Measurements from ENCODE around the gene DEXI. TPM values are rescaled to one million over a fixed set of nuclear protein-coding genes. Genes with fewer than 3 reads are reported as not detected.
A peak's percentile ranks its signal among the peaks of the same experiment; 100 is the strongest.

The DEXI gene
- total RNA-seq, 1 experiment from 2014 or later, result 63.1 TPM

GRCh38 chr16:10941127-10941933, 938 bp downstream of the DEXI start:
- H3K36me3 ChIP-seq (replicated peaks; ENCODE audit: control insufficient read depth, insufficient read depth, low read length), result peaks cover 4% of the 10 kb centered on the region
- peak; percentile 69 for DNase-seq
- H3K4me3 ChIP-seq (ENCODE audit: insufficient read depth, low read depth, low read length), result peak overlapping the region; percentile 68
- H3K27me3 ChIP-seq (ENCODE audit: control insufficient read depth, insufficient read depth, low read length), result no peaks in the 10 kb centered on the region

DNA sequence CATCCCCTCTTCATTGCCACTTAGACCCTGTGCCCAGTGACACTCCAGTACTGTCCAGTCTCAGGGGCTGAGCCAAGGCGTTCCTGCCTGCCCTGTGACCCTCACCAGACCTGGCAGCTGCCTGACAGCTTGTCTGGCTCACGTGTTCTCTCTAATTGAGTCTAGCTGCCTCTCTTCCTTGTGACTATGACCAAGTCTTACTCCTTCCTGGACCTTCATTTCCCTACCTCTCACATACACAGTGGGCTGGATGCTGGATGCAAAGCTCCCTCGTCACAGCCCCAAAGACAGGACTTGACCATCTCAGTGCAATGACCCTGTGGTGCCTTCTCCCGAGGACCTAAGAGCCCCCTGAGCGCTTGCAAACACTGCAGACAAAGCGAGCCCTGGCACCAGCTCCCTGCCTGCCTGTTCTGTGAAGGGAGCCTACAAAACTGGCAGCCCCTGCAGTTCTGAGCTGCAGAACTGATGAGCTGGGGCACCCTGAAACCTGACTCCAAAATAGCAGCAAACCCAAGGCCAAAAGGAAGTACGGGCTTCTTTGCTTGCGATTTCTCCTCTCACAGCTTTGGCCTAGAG, 1.7 kb downstream of the DEXI start:
- Histone ChIP-seq H3K4me3 (ENCODE audit: insufficient read depth, low read depth, low read length) (peak overlapping the region; percentile 68), H3K36me3 (replicated peaks; ENCODE audit: control insufficient read depth, insufficient read depth, low read length) (peaks cover 4% of the 10 kb centered on the region), H3K27me3 (ENCODE audit: control insufficient read depth, insufficient read depth, low read length) (no peaks in the 10 kb centered on the region)
- no peak for DNase-seq

DNA sequence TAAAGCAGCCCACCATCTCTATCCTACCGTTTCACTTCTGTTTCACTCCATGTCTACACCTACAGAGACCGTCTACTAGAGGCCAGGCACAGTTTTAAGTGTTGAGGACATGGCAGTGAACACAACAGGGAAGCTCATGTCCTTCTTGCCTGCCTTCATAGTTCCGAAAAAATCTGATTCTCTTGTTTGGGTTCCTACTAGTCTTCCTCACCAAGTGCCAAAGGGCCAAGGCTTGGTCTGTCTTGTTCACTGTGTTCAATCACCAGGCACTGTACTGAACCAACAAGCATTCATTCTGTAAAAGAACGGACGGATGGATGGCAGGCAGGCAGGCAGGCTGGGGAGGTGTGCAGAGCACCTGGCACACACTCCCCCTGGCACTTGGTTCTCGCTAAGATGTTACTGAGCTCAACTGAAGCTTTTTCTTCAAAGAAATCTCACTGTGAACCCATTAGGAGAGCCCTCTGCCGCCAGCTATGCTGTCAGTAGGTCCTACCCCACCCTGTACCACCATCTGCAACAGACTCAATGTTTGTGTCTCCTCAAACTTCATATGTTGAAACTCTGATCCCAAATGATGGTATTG, 2.5 kb downstream of the DEXI start:
- Histone ChIP-seq H3K36me3 (replicated peaks; ENCODE audit: control insufficient read depth, insufficient read depth, low read length) (peaks cover 4% of the 10 kb centered on the region), H3K27me3 (ENCODE audit: control insufficient read depth, insufficient read depth, low read length) (no peaks in the 10 kb centered on the region), H3K4me3 (ENCODE audit: insufficient read depth, low read depth, low read length) (no peak overlapping the region)
- DNase-seq, result no peak

- no peaks in the 10 kb centered on the region for H3K27me3 ChIP-seq (ENCODE audit: control insufficient read depth, insufficient read depth, low read length)
- H3K4me3 ChIP-seq (ENCODE audit: insufficient read depth, low read depth, low read length), result no peak overlapping the region
- no peak for DNase-seq
- H3K36me3 ChIP-seq (replicated peaks; ENCODE audit: control insufficient read depth, insufficient read depth, low read length), result peaks cover 4% of the 10 kb centered on the region
These were observed 3.2 kb downstream of the DEXI start for GRCh38 chr16:10938796-10939648.

DNA sequence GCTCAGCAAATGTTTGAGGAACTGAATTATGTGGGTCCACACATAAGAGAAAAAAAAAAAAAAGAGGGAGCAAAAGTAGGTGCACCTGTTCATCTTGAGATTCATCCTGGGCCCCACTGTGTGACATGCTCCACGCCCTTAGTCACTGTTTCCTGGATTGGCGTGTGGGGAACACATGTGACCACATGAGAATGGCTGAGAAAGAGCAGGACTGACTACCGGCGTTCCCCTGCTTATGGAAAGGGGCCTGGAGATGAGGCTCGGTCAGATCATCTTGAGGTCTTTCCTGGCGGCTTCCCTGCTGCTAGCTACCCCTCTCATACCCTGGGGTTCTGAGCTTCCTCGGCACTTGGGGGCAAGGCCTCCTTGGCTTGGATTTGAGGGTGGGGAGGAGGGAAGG, 3.9 kb downstream of the DEXI start:
- no peaks in the 10 kb centered on the region for H3K27me3 ChIP-seq (ENCODE audit: control insufficient read depth, insufficient read depth, low read length)
- H3K4me3 ChIP-seq (ENCODE audit: insufficient read depth, low read depth, low read length), result no peak overlapping the region
- no peak for DNase-seq
- peaks cover 6% of the 10 kb centered on the region for H3K36me3 ChIP-seq (replicated peaks; ENCODE audit: control insufficient read depth, insufficient read depth, low read length)

DNA sequence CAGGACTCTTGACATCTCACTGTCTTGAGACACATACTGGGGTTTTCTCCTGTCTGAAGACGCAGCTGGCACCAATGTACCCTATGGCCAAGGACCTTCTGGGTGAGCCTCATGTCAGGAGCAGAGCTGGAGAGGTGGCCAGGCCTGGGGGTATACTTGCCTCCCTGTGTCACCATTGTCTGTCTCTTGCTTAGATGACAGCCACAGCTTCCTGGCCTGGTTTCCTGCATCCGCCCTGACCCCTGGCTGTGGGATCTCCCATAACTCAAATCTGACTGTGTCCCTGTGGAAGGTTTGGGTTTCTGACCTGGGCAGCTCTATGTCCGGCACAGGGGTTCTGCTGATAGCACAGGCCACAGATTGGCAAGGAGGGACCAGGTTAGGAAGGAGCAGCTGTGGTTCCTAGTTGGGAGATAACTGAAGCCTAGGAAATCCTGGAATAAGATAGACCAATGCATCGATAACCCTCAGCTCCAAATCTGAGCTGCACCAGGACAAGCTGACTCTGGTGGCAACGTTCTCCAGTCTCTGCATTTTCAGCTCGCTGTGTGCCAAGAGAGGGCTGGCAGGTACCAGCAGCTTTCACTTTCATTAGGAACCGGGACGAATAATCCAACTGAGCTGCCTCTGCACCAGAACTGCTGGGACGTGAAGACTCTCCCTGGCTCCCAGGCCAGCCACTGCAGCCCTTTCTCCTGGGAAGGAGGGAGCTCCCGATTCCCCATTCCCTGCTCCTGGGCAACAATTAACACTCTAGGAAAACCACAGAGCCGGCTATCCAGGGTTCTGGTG, 5.0 kb downstream of the DEXI start:
- no peaks in the 10 kb centered on the region for H3K27me3 ChIP-seq (ENCODE audit: control insufficient read depth, insufficient read depth, low read length)
- no peak for DNase-seq
- H3K36me3 ChIP-seq (replicated peaks; ENCODE audit: control insufficient read depth, insufficient read depth, low read length), result peaks cover 9% of the 10 kb centered on the region
- H3K4me3 ChIP-seq (ENCODE audit: insufficient read depth, low read depth, low read length), result no peak overlapping the region

- peaks cover 9% of the 10 kb centered on the region for H3K36me3 ChIP-seq (replicated peaks; ENCODE audit: control insufficient read depth, insufficient read depth, low read length)
- no peaks in the 10 kb centered on the region for H3K27me3 ChIP-seq (ENCODE audit: control insufficient read depth, insufficient read depth, low read length)
- H3K4me3 ChIP-seq (ENCODE audit: insufficient read depth, low read depth, low read length), result no peak overlapping the region
- no peak for DNase-seq
These were observed 5.8 kb downstream of the DEXI start for GRCh38 chr16:10936272-10936984.

GRCh38 chr16:10935226-10935915, 6.9 kb downstream of the DEXI start:
- H3K36me3 ChIP-seq (replicated peaks; ENCODE audit: control insufficient read depth, insufficient read depth, low read length), result peaks cover 9% of the 10 kb centered on the region
- H3K4me3 ChIP-seq (ENCODE audit: insufficient read depth, low read depth, low read length), result no peak overlapping the region
- H3K27me3 ChIP-seq (ENCODE audit: control insufficient read depth, insufficient read depth, low read length), result no peaks in the 10 kb centered on the region
- DNase-seq, result no peak

- no peaks in the 10 kb centered on the region for H3K27me3 ChIP-seq (ENCODE audit: control insufficient read depth, insufficient read depth, low read length)
- no peak overlapping the region for H3K4me3 ChIP-seq (ENCODE audit: insufficient read depth, low read depth, low read length)
- no peak for DNase-seq
- H3K36me3 ChIP-seq (replicated peaks; ENCODE audit: control insufficient read depth, insufficient read depth, low read length), result peaks cover 9% of the 10 kb centered on the region
These were observed 7.8 kb downstream of the DEXI start for GRCh38 chr16:10934325-10935107.

GRCh38 chr16:10933865-10934264, 8.4 kb downstream of the DEXI start:
- peaks cover 6% of the 10 kb centered on the region for H3K36me3 ChIP-seq (replicated peaks; ENCODE audit: control insufficient read depth, insufficient read depth, low read length)
- no peak for DNase-seq
- H3K4me3 ChIP-seq (ENCODE audit: insufficient read depth, low read depth, low read length), result no peak overlapping the region

DNA sequence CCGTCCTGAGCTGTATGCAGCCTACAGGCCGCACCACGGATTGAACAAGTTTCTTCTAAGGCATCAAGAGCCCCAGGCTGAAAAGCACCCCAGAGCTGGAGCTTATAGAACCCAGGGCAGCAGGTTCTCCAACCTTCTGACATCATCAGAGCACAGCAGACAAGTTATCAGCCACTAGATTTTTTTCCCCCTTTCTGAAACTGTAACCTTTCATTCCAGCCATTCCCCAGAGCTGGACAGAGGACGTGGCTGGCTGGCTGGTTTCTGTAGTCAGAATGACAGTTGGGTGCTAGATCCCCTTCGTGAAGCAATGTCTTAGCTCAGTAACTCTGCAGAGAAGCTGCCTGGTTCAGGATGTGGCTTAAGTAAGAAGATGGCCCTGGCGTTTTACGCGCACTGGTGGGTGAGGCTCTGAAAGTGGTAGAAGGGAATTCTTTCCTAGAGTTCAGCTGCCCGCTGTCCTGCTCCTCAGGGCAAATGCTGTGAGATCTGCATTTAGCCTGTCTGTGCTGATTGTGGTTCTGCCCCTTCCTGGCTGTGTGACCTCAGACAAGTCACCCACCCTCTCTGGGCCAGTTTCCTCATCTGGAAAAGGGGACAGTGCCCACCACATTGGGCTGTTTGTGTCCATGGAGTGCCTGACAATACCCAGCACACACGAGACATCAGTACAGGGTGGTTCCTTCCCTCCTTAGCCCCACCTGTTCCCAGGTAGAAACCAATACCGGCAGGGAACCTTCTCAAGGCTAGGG, 9.1 kb downstream of the DEXI start:
- DNase-seq, result no peak
- Histone ChIP-seq H3K27me3 (ENCODE audit: control insufficient read depth, insufficient read depth, low read length) (no peaks in the 10 kb centered on the region), H3K4me3 (ENCODE audit: insufficient read depth, low read depth, low read length) (no peak overlapping the region), H3K36me3 (replicated peaks; ENCODE audit: control insufficient read depth, insufficient read depth, low read length) (peaks cover 5% of the 10 kb centered on the region)

More at GRCh38 chr16:10933865-10934264, 8.4 kb downstream of the DEXI start:
- no peaks in the 10 kb centered on the region for H3K27me3 ChIP-seq (ENCODE audit: control insufficient read depth, insufficient read depth, low read length)

Data from H7 (cell line).